GM18519 (cell line): ENCODE data around the gene PIK3AP1.

Source experiments
- ATAC-seq: cut with Tn5 transposase; IDR thresholded peaks from one replicate; pipeline ENCODE4 v1.9.1; 2021; ENCODE audit warnings: mild to moderate bottlenecking, moderate library complexity; ENCODE audit not compliant: unreplicated experiment, low FRiP score

The PIK3AP1 gene

GRCh38 chr10:96619796-96620773 is 100.2 kb downstream of the PIK3AP1 start:
- ATAC-seq: no peak

DNA sequence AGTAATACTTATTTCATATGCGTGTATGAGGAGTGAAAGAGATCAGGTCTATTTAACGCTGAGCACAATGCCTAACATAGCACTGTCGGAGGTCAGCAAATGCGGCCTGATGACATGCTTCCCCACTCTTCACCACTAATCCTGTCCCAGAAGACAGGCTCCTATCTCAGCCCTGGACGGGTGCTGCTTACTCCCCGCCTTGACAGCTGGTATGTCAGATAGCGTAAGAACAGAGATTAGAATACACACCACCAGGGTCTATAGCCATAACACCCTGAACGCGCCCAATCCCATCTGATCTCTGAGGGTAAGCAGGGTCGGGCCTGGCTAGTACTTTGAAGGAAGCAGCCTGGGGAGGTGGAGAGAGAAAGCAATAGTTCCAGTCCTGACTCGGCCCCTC is 101.2 kb downstream of the PIK3AP1 start:
- ATAC-seq: no peak

- no peak for ATAC-seq
These were observed 101.7 kb downstream of the PIK3AP1 start for GRCh38 chr10:96618653-96619052.

DNA sequence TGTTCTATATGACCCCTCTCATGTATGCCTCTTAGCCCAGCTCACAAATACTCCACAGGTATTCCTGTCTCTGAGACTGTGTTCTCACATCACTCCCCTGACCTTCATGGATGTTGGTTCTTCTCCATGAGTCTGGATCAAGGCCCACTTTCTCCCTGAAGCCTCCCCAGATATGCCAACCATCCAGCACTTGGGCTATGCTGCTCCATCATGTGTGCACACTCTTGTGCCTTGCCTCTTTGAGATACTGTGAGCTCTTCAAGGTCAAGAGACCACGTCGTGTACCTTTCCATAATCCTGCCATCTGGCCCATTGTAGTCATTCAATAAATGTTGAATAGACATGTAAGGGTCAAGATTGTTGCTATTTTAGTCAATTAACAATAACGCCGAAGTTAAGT is 103.4 kb downstream of the PIK3AP1 start:
- ATAC-seq: no peak

DNA sequence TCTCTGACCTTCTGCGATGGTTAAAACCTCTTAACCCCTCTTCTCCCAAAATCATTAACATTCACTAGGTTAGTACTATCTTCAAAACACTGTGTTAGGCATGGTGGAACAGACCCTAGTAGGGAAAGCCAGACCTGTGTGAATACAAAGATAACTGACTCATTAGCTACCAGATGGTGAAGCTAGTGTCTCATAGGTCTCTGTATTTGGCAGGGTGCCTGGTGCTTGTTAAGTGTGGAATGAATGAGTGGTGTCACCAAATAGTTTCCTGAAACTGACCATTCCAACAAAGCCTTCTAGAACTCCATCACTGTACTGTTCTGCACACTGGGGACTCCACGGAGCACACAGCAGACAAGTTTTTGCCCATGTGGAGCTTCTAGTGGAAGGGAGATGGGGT is 105.8 kb downstream of the PIK3AP1 start:
- ATAC-seq: no peak

- no peak for ATAC-seq
These were observed 106.7 kb downstream of the PIK3AP1 start for GRCh38 chr10:96613576-96613975.

- ATAC-seq: no peak
These were observed 108.1 kb downstream of the PIK3AP1 start for GRCh38 chr10:96612055-96612830.

GRCh38 chr10:96610817-96611216 is 109.5 kb downstream of the PIK3AP1 start:
- ATAC-seq: no peak

GRCh38 chr10:96609510-96609909 is 110.8 kb downstream of the PIK3AP1 start:
- no peak for ATAC-seq

- ATAC-seq: no peak
These were observed 111.5 kb downstream of the PIK3AP1 start for GRCh38 chr10:96608805-96609204.

GRCh38 chr10:96608262-96608661 is 112.1 kb downstream of the PIK3AP1 start:
- ATAC-seq: no peak

DNA sequence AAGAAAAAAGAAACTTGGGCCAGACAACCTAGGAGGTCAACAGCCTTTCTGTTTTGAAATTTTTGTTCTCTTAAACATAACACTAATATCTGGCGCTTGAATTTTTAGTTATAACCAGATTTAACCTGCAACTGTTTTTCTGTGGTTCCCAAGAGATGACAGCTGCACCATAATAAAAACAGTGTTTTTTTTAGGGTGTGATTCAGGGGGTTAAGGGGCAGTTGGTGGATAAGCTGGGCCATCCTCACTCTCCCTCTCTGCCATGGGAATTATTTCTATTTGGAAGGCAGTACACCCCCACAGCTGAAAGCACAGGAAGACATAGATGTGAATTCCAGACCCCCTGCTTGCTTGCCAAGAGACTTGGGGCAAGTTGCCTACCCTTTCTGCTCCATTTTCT is 113.4 kb downstream of the PIK3AP1 start:
- no peak for ATAC-seq

DNA sequence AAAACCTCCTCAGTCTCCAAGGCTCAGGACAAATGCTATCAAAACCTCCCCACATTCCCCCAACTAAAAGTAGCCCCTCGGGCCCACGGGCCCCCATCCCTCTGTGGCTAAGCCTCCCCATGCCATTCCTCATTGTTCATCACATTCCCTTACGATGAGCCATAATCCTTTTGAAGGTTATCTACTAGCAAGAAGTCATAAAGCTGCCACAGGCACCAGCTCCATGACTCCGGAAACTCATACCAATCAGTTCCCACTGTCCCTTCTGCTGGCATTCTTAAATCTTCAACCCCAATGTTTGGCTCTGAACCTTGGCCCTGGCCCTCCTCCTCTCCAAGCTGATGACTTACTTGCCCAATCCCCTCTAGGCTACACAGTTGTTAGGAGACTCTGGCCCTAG is 114.1 kb downstream of the PIK3AP1 start:
- ATAC-seq: no peak

DNA sequence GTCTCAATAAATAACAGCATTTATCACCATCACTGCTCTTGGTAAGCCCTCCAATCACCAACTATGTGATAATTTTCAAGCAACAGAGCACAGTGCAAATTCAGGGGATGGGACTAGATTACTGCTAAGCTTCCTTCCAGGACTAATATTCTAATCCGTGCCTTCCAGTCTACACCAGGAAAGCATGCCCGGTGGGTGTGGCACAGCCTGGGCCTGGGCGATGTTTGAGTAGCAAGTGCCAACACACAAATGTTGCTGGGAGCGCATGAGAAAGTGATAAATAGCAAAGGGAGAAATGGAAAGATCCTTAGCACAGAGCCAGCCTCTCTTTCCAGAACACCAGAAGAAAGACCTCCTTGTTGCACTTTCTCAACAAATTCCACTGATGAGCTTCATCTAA is 120.0 kb downstream of the PIK3AP1 start:
- ATAC-seq: no peak

GRCh38 chr10:96598846-96599245 is 121.5 kb downstream of the PIK3AP1 start:
- no peak for ATAC-seq

GRCh38 chr10:96596422-96597407 is 123.6 kb downstream of the PIK3AP1 start:
- no peak for ATAC-seq

DNA sequence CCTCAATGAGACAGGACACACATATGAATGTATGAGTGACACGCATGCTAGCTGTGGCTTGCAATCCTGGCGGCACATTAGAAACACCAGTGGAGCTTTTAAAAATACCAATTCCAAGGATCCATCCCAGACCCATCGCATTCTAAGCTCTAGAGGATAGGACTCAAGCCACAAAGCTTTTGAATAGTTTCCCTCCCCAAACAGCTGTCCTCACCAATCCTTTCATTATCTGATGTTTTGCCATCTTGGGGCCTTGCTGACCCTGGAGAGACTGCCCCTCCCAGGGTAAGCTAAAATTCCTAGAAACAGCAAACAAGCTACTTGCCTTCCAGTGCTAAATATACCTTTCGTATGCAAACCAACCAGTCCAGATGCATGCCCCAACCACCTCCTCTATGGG is 124.6 kb downstream of the PIK3AP1 start:
- ATAC-seq: no peak

GRCh38 chr10:96591946-96592345 is 128.4 kb downstream of the PIK3AP1 start:
- ATAC-seq: no peak

GRCh38 chr10:96588616-96589419 is 131.5 kb downstream of the PIK3AP1 start:
- peak; percentile 45 for ATAC-seq
